Vagina (tissue), 2 donors: Measurements from ENCODE around the gene SP140L. TPM values are rescaled to one million over a fixed set of nuclear protein-coding genes. Genes with fewer than 3 reads are reported as not detected.

Experiments
- DNase-seq, 2 donors: peaks; one replicate each; pipeline ENCODE4 v3.0.0-alpha.2; 2017; ENCODE audit errors: extremely low spot score in 2 of 2
- H3K27ac ChIP-seq: fragments of 200-600 bp; sonication (generic); one replicate; pipeline ENCODE4 v1.5.1; 2019
- H3K27me3 ChIP-seq: fragments of 200-600 bp; sonication (generic); one replicate; pipeline ENCODE4 v1.5.1; 2019
- H3K36me3 ChIP-seq, 2 donors: fragments of 200-600 bp; sonication (generic); one replicate each; pipeline ENCODE4 v1.5.1; 2017 to 2019
- H3K4me1 ChIP-seq: fragments of 200-600 bp; sonication (generic); one replicate; pipeline ENCODE4 v1.5.1; 2019
- H3K4me3 ChIP-seq, 2 donors: fragments of 200-600 bp; sonication (generic); 1 replicate in 1 of 2; 2 replicates in 1 of 2; pipeline ENCODE4 v1.5.1; 2016 to 2019
- H3K9me3 ChIP-seq: fragments of 200-600 bp; sonication (generic); one replicate; pipeline ENCODE4 v1.5.1; 2019
- POLR2A ChIP-seq, 2 donors: fragments of 450-650 bp; IDR thresholded peaks; one replicate each; pipeline ENCODE4 v1.6.1; 2017; ENCODE audit warnings: antibody characterized with exemption in 2 of 2, mild to moderate bottlenecking in 2 of 2, moderate library complexity in 2 of 2
- POLR2AphosphoS5 ChIP-seq, 2 donors: sonication (generic); formaldehyde crosslinking; IDR thresholded peaks; one replicate each; pipeline ENCODE4 v1.9.0; 2017; ENCODE audit warnings: antibody characterized with exemption in 2 of 2, mild to moderate bottlenecking in 2 of 2, low read depth in 1 of 2; ENCODE audit not compliant: insufficient read depth in 1 of 2
- intact Hi-C: fragments of 100-400 bp; cut with DNase I; formaldehyde crosslinking; loops from one replicate; pipeline ENCODE4 v1.15.1; 2023
- total RNA-seq: library from RNA; depleted of rRNA; stranded (reverse); fragments of >200 nt; gene quantifications from one replicate; pipeline ENCODE4 v1.2.3, GENCODE V29; 2016
- TF ChIP-seq, protein P1 (sequence below), 3 experiments: fragments of 450-650 bp in 2 of 3; fragments of 200-600 bp in 1 of 3; sonication (generic) in 1 of 3; IDR thresholded peaks; one replicate each; pipeline ENCODE4 v1.5.1; 2017 to 2019; ENCODE audit warnings: antibody characterized with exemption in 3 of 3, mild to moderate bottlenecking in 2 of 3, moderate library complexity in 2 of 3

The SP140L gene
- total RNA-seq, 1 donor from 2014 or later: 11.5 TPM

DNA sequence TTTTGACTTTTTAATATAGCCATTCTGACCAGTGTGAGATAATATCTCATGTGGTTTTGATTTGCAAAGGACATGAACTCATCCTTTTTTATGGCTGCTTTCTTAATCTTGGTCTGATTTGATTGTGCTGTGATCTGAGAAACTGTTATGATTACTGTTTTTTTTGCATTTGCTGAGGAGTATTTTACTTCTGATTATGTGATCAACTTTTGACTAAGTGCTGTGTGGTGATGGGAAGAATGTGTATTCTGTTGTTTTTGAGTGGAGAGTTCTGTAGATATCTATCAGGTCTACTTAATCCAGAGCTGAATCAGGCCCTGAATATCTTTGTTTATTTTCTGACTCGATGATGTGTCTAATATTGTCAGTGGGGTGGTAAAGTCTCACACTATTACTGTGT, 16.8 kb downstream of the SP140L start:
- no peaks in the 10 kb centered on the region for H3K27me3 ChIP-seq
- no peak overlapping the region for H3K27ac ChIP-seq
- intact Hi-C loops: no loop called here
- peaks cover 0 to 6% of the 10 kb centered on the region in 2 donors for H3K36me3 ChIP-seq
- H3K4me3 ChIP-seq: no peak overlapping the region
- H3K9me3 ChIP-seq: no peaks in the 10 kb centered on the region
- H3K4me1 ChIP-seq: no peaks in the 10 kb centered on the region
- no peak for DNase-seq
- TF ChIP-seq POLR2A (IDR thresholded peaks at IDR 0.05) (no peak), POLR2AphosphoS5 (IDR thresholded peaks at IDR 0.05; ENCODE audit: insufficient read depth in 1 of 2, low read depth in 1 of 2) (no peak)
- TF ChIP-seq, protein P1, sequence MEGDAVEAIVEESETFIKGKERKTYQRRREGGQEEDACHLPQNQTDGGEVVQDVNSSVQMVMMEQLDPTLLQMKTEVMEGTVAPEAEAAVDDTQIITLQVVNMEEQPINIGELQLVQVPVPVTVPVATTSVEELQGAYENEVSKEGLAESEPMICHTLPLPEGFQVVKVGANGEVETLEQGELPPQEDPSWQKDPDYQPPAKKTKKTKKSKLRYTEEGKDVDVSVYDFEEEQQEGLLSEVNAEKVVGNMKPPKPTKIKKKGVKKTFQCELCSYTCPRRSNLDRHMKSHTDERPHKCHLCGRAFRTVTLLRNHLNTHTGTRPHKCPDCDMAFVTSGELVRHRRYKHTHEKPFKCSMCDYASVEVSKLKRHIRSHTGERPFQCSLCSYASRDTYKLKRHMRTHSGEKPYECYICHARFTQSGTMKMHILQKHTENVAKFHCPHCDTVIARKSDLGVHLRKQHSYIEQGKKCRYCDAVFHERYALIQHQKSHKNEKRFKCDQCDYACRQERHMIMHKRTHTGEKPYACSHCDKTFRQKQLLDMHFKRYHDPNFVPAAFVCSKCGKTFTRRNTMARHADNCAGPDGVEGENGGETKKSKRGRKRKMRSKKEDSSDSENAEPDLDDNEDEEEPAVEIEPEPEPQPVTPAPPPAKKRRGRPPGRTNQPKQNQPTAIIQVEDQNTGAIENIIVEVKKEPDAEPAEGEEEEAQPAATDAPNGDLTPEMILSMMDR (IDR thresholded peaks at IDR 0.05): no peak

DNA sequence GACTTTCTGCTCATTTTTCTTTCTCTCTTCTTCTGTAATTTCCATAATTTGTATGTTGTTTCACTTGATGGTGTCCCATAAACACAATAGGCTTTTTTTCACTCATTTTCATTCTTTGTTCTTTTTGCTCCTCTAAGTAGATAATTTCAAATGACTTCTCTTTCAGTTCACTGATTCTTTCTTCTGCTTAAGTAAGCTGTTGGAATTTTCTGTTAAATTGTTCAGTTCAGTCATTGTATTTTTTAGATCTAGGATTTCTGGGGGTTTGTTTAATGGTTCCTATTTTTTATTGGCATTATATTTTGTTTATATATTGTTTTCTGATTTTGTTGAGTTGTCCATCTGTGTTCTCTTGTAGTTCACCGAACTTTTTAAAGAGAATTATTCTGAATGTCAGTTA, 19.5 kb downstream of the SP140L start:
- no peaks in the 10 kb centered on the region for H3K27me3 ChIP-seq
- no peaks in the 10 kb centered on the region for H3K9me3 ChIP-seq
- H3K36me3 ChIP-seq: peaks cover 0 to 6% of the 10 kb centered on the region in 2 donors
- TF ChIP-seq POLR2A (IDR thresholded peaks at IDR 0.05) (no peak), POLR2AphosphoS5 (IDR thresholded peaks at IDR 0.05; ENCODE audit: insufficient read depth in 1 of 2, low read depth in 1 of 2) (no peak)
- TF ChIP-seq, protein P1 (IDR thresholded peaks at IDR 0.05): no peak
- DNase-seq: no peak
- no peak overlapping the region for H3K4me3 ChIP-seq
- no peaks in the 10 kb centered on the region for H3K4me1 ChIP-seq
- intact Hi-C loops: no loop called here
- no peak overlapping the region for H3K27ac ChIP-seq

DNA sequence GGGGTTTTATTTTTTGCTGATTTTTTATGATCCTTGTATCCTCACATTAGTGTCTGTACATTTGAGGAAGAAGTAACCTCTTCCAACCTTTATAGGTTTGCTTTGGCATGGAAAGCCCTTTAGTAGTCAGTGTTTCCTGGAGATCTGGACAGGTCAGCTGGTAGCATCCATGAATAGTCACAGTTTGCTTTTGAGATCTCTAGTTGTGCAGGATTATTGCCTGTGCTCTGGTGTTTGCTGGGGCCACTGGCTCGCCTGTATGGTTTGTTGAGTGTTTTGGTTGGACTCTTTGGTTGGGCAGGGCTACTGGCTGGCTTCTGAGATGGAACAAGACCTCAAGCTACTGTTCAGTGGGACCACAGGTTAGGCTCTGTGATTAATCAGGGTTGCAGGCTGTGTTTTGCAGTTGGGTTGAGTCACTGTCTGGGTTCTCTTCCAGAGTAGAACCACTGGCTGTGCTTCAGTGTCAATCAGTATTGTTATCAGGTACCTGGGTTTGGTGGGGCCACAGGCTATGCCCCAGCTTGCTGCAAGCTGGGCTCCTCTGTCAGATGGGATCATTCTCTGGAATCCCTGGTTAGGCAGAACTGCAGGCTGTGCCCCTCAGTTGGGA, 20.0 kb downstream of the SP140L start:
- Histone ChIP-seq H3K36me3 (peaks cover 0 to 6% of the 10 kb centered on the region in 2 donors), H3K27me3 (no peaks in the 10 kb centered on the region), H3K9me3 (no peaks in the 10 kb centered on the region), H3K4me3 (no peak overlapping the region), H3K27ac (no peak overlapping the region), H3K4me1 (no peaks in the 10 kb centered on the region)
- no peak for DNase-seq
- intact Hi-C loops: no loop called here
- TF ChIP-seq, protein P1 (IDR thresholded peaks at IDR 0.05): no peak
- TF ChIP-seq POLR2AphosphoS5 (IDR thresholded peaks at IDR 0.05; ENCODE audit: insufficient read depth in 1 of 2, low read depth in 1 of 2): no peak
- no peak for TF ChIP-seq POLR2A (IDR thresholded peaks at IDR 0.05)

DNA sequence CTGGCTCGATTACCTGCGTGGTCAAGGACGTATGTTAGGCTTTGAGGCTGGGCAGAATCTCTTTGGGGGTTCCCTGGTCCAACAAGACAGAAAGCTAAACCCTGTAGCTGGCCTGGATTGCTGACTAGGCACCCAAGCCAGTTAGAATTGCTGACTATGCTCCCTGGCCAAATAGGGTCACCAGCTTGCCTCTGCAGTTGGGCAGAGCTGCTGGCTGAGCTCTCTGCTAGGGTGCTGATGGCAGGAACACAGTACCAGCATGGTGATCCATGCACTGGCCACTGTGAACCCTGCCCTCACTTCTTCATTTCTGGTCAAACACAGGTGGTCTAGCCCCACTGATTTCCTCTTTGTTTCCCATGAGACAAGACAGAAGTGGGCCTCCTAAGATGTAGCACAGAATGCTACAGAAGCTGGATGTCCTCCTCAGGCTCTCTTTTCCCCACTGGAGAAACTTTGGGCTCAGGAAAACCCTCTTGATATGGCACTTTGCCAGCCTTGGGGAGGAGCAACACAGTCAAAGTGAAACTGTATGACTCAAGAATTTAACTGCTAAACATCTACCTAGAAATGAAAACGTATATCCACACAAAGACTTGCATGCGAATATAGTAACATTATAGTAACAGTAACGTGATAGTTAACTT, 20.8 kb downstream of the SP140L start:
- TF ChIP-seq POLR2A (IDR thresholded peaks at IDR 0.05) (no peak), POLR2AphosphoS5 (IDR thresholded peaks at IDR 0.05; ENCODE audit: insufficient read depth in 1 of 2, low read depth in 1 of 2) (no peak)
- TF ChIP-seq, protein P1 (IDR thresholded peaks at IDR 0.05): no peak
- Histone ChIP-seq H3K36me3 (peaks cover 0 to 6% of the 10 kb centered on the region in 2 donors), H3K4me1 (no peaks in the 10 kb centered on the region), H3K4me3 (no peak overlapping the region), H3K27ac (no peak overlapping the region), H3K9me3 (no peaks in the 10 kb centered on the region), H3K27me3 (no peaks in the 10 kb centered on the region)
- intact Hi-C loops: no loop called here
- no peak for DNase-seq

DNA sequence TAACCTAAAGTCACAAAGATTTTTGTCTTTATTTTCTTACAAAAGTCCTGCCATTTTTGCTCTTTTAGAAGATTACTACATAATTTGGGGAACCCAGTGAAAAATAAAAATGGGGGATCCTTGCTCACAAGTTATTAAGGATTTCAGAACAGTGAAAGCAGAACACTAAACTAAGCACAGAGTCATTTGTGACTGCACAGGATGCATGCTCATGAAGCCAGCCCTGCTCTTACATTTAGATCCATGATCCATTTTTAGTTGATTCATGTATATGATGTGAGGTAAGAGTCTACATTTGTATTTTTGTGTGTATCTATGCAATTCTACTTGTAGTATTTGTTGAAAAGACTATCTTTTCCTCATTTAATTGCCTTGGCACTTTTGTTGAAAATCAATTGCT, 21.8 kb downstream of the SP140L start:
- Histone ChIP-seq H3K9me3 (no peaks in the 10 kb centered on the region), H3K4me1 (no peaks in the 10 kb centered on the region), H3K27ac (no peak overlapping the region), H3K4me3 (no peak overlapping the region), H3K27me3 (no peaks in the 10 kb centered on the region), H3K36me3 (peaks cover 0 to 6% of the 10 kb centered on the region in 2 donors)
- no peak for DNase-seq
- no peak for TF ChIP-seq POLR2A (IDR thresholded peaks at IDR 0.05)
- TF ChIP-seq POLR2AphosphoS5 (IDR thresholded peaks at IDR 0.05; ENCODE audit: insufficient read depth in 1 of 2, low read depth in 1 of 2): no peak
- TF ChIP-seq, protein P1 (IDR thresholded peaks at IDR 0.05): no peak
- intact Hi-C loops: no loop called here
